ENCODE measurements around the gene PHACTR3.

Gene PHACTR3

DNA sequence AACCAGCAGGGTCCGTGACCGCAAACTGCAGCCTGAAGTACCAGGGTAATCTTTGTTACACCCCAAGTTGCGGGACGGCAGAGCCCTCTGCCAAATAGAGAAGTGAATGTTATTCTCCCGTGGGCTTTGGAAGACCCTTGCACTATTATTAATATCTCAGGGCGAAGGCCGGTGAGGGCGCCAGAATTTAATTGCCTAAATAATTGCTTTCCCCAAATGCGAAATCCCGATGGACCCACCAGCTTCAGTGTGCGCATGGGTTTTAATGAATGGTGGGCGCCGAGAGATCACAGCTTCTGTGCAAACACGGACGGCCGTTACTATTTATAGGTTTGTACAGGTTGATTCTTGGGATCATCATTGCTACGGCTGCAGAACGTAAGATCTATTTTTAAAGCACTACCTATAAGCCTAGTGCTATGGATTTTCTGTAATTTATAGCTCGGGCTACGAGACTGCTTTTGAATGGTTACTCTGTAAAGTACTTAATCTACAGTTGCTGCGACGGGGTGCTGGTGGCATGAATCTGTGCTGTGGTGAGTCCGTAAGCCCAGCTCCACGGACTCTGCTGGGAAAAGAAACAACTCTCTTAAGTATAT lies 15.2 kb upstream of the PHACTR3 start:
- H3K4me3 ChIP-seq (ENCODE audit: control insufficient read depth, low read depth, low read length): no peak overlapping the region
- TF ChIP-seq, protein P1, sequence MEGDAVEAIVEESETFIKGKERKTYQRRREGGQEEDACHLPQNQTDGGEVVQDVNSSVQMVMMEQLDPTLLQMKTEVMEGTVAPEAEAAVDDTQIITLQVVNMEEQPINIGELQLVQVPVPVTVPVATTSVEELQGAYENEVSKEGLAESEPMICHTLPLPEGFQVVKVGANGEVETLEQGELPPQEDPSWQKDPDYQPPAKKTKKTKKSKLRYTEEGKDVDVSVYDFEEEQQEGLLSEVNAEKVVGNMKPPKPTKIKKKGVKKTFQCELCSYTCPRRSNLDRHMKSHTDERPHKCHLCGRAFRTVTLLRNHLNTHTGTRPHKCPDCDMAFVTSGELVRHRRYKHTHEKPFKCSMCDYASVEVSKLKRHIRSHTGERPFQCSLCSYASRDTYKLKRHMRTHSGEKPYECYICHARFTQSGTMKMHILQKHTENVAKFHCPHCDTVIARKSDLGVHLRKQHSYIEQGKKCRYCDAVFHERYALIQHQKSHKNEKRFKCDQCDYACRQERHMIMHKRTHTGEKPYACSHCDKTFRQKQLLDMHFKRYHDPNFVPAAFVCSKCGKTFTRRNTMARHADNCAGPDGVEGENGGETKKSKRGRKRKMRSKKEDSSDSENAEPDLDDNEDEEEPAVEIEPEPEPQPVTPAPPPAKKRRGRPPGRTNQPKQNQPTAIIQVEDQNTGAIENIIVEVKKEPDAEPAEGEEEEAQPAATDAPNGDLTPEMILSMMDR (conservative IDR thresholded peaks at IDR 0.05; ENCODE audit: control insufficient read depth, insufficient read depth, low read depth, low read length): no peak
- no peak for DNase-seq (ENCODE audit: low read depth)

DNA sequence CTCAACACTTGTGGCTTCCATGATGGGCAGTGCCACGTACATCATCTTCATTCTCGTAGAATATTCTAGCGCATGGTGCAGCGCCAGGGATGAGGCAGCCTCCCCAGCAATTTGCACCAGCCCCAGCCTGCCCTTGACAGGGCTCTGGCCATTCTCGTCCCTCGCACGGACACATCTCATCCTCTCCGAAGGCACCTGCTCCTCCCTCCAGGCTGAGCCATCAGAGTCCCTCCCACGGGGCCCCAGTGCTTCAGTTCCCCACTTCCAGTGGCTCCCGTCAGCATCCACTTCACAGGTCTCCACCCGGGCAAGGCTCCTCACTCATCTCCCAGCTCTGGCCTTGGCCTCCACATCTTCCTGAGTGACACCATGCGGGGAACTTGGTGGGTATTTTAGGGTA lies 13.3 kb upstream of the PHACTR3 start:
- TF ChIP-seq, protein P1 (conservative IDR thresholded peaks at IDR 0.05; ENCODE audit: control insufficient read depth, insufficient read depth, low read depth, low read length): no peak
- no peak overlapping the region for H3K4me3 ChIP-seq (ENCODE audit: control insufficient read depth, low read depth, low read length)
- no peak for DNase-seq (ENCODE audit: low read depth)

DNA sequence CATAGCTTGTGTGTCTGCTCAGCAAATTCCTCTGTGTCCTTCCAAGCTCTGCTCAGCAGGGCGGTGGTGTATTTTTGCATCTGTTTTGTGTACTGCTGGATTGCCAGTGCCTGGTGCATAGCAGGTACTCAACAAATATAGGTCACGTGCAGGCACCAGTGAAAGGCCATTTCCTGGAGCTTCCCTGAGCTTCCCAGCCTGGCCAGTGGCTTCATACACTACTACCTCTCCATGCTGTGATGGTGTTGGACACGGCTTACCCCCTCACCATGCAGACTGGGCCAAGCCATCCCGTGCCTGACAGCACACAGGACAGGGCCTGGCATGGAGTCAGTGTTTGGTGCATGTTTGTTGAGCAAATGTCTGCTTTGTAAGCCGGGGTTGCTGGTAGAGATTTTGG lies 7.7 kb upstream of the PHACTR3 start:
- DNase-seq (ENCODE audit: low read depth): no peak
- H3K4me3 ChIP-seq (ENCODE audit: control insufficient read depth, low read depth, low read length): no peak overlapping the region
- TF ChIP-seq, protein P1 (conservative IDR thresholded peaks at IDR 0.05; ENCODE audit: control insufficient read depth, insufficient read depth, low read depth, low read length): no peak

DNA sequence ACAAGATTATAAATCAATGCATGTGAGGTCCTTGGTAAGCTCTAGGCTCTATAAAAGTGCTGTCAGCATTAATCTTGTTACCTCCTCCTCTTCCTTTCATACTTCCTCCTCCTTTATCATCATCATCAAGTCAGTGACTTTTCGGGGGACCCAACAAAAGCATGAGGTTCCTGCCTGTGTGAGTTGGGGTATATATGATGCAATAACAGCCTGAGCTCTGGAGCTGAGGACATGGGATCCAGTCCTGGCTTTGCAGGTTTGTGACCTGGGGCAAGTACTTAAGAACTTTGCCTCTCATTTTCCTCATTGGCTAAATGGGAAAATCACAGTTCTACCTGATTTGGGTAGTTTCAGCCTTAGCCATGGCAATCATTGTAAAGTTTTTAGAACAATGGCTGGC lies 7.1 kb upstream of the PHACTR3 start:
- H3K4me3 ChIP-seq (ENCODE audit: control insufficient read depth, low read depth, low read length): no peak overlapping the region
- DNase-seq (ENCODE audit: low read depth): no peak
- TF ChIP-seq, protein P1 (conservative IDR thresholded peaks at IDR 0.05; ENCODE audit: control insufficient read depth, insufficient read depth, low read depth, low read length): no peak

DNA sequence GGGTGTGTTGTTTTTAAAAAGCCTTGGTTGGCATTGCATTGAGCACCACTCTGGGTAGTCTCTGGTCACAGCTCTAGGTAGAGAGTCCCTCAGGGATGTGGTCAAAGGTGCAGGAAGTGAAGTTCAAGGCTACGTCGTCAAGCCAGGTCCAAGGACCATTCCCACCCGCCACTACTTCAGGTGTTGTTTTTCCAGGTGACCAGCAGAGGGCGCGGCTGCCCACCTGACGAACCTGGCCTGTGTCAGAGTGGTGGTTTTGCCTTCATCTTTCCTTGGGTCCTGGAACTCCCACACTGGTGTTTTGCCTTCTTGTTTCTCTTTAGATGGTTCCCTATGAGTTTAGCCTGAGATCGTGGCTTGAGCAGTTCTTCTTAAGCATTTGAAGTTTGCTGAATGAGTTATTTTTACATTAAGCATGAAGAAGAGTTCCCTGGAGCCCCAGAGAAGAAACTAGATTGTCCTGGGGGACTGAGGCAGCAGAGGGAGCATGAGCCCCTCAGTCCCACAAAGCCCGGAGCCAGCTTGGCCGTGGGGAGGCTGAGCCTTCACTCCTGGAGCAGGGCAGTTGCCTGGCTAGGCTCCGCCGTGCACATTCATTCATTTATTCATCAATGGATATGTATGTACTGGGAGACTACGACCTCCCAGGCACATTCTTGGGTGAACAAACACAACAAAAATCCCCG lies 5.6 kb upstream of the PHACTR3 start:
- H3K4me3 ChIP-seq (ENCODE audit: control insufficient read depth, low read depth, low read length): no peak overlapping the region
- TF ChIP-seq, protein P1 (conservative IDR thresholded peaks at IDR 0.05; ENCODE audit: control insufficient read depth, insufficient read depth, low read depth, low read length): peak; percentile 69
- DNase-seq (ENCODE audit: low read depth): peak; percentile 24

DNA sequence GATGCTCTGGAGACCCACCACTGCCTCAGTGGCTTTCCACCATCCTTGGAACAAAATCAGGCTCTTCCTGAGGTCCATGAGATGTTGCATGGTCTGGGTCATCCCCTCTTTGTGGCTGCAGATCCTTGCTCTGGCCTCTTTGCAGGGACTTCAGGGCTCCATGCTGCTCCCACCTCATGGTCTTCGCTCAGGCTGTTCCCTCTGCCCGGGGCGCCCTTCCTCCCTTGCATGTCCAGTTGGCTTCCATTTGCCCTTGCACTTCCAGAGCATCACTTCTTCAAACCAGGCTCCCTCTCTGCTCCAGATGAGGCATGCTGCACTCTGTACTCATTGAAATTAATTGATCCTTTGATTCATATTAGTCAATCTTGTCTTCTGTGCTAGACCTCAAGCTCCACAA lies 4.4 kb upstream of the PHACTR3 start:
- TF ChIP-seq, protein P1 (conservative IDR thresholded peaks at IDR 0.05; ENCODE audit: control insufficient read depth, insufficient read depth, low read depth, low read length): no peak
- no peak overlapping the region for H3K4me3 ChIP-seq (ENCODE audit: control insufficient read depth, low read depth, low read length)
- no peak for DNase-seq (ENCODE audit: low read depth)
